Choroid plexus epithelial cell (primary cell): Measurements from ENCODE around the gene PPP1R1B.

Experiments used
- DNase-seq: peaks from one replicate; pipeline ENCODE4 v3.0.0-alpha.2; 2010; ENCODE audit warnings: low read depth
- H3K4me3 ChIP-seq: 2 replicates; pipeline ENCODE4 v1.5.1; 2011; ENCODE audit warnings: low read depth, mild to moderate bottlenecking, control low read depth, low read length, moderate library complexity
- TF ChIP-seq, protein P1 (sequence below): conservative IDR thresholded peaks from 2 replicates; pipeline ENCODE4 v1.5.1; 2011; ENCODE audit warnings: low read depth, mild to moderate bottlenecking, control low read depth, inconsistent platforms, low read length, moderate library complexity

Gene PPP1R1B

DNA sequence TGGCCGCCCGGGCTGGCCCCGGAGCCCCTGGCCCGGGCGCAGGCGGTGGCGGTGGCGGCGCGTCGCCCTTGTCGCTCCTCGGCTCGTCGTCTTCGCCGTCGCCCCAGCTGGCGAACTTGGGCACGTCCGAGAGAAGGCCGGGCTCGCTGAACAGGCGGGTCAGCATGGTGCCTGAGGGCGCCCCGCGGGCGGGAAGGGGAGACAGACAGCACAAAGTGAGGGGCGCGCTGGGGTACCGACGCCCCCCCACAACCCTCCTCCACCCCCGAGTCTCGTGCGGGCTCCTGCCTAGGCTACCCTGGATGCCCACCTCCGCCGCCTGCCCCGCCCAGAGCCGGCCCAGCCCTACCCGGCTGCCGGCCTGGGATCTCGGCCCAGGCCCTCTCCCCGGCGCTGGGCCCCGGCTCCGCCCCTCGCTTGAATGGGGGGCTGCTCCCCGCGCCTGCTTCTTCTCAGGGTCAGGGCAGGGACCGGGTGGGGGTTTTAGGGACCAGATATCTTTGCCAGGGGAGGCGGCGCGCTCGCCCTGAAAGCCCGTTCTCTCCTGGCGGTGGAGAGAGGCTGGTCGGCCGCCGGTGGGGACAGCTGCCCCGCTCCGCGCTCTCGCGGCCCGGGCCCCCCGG lies 20.2 kb upstream of the PPP1R1B start:
- DNase-seq = no peak
- no peak overlapping the region for H3K4me3 ChIP-seq

DNA sequence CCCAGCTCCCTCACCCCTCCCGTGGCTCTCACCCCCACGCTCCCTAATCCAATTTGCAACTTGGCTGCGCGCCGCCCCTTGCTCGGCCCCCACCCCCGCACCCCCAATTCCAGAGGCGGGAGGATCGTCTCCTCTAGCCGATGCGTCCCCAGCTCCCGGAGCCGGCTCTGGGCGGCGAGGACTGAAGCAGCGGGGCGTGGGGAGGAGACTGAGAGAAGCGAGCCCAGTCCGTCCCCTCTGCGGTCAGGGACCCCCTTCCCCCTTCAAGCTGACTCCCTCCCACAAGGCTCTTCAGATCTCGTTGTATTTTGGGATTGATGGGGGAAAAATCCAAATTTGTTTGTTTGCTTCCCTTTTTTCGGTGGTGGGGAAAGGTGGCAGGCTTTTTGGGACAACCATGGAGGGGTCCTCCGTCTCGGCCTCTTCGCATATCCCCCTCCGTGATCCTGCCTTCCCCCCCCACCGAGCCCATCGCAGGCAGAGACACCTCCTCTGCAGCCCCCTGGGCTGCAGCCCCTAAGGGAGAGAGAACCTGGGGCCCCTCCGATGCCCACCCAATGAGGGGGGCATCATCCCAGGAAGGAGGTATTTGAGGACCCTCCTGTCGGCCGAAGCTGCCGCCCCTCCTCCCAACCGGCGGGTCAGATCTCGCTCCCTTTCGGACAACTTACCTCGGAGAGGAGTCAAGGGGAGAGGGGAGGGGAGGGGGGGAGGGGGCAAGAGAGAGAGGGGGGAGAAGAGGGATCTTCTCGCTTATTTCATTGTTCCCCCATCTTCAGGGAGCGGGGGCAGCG lies 19.5 kb upstream of the PPP1R1B start:
- no peak for DNase-seq
- H3K4me3 ChIP-seq = no peak overlapping the region
- TF ChIP-seq, protein P1, sequence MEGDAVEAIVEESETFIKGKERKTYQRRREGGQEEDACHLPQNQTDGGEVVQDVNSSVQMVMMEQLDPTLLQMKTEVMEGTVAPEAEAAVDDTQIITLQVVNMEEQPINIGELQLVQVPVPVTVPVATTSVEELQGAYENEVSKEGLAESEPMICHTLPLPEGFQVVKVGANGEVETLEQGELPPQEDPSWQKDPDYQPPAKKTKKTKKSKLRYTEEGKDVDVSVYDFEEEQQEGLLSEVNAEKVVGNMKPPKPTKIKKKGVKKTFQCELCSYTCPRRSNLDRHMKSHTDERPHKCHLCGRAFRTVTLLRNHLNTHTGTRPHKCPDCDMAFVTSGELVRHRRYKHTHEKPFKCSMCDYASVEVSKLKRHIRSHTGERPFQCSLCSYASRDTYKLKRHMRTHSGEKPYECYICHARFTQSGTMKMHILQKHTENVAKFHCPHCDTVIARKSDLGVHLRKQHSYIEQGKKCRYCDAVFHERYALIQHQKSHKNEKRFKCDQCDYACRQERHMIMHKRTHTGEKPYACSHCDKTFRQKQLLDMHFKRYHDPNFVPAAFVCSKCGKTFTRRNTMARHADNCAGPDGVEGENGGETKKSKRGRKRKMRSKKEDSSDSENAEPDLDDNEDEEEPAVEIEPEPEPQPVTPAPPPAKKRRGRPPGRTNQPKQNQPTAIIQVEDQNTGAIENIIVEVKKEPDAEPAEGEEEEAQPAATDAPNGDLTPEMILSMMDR = no peak

More for the DNA sequence above, 20.2 kb upstream of the PPP1R1B start:
- TF ChIP-seq, protein P1 = no peak

DNA sequence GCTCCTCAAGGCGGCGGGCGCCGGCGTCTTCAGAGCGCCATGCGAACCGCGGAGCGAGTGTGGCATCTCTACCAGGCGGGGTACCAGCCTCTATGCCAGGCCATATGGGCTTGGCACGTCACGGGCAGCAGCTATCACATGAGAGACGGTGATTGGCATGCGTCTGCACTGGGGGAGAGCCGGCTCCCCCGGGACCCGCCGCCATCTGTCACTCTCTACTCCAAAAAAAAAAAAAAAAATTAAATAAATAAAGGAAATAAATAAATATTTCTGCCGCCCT lies 19.0 kb upstream of the PPP1R1B start, which contains the start of gene NEUROD2:
TSS of gene NEUROD2 (minus strand) at position 70 of the 280 bp plus-strand sequence. CDS start 1,321 bp downstream, outside the sequence.
- H3K4me3 ChIP-seq = no peak within 1 kb of the TSS
- DNase-seq = no peak
- TF ChIP-seq, protein P1 = no peak

DNA sequence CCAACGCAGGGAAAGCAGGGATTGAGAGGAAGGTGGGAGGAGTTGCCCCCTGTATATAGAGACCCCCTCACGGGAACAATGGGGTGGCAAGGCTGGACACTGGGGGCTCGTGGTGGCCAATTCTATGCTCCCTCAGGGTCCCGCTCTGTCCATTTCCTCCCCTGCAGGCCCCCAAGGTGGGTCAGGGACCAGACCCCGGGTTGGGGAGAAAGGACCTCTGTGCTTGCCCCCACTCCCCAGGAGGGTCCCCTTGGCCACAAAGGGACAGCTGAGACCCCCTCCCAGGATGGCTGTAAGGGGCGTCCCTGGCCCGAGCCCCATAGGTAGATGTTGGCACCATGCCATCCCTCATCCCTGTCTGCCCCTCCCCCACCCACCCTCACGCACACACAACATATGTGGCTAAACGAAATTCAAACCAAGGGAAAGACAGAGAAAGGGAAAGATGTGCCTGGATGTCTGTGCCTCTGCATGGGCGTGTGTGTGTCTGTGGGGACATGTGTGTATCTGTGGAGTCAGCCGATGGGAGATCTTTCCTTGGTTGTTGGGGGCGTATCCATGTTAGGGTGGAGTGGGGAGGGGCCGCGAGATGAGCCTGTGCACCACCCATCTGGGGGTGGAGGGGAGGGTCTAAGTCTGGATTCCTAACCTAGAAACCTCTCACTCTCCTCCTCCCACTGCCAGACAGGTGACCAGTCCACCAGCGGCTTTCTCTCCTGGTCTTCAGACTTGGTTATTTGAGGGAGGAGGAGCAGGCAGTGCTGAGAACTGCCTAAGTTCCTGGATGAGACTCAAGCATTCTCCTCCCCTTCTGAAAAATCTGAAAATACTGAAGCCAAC lies 18.4 kb upstream of the PPP1R1B start:
- no peak overlapping the region for H3K4me3 ChIP-seq
- TF ChIP-seq, protein P1 = no peak
- no peak for DNase-seq

GRCh38 chr17:39609416-39610025 lies 17.2 kb upstream of the PPP1R1B start:
- no peak for DNase-seq
- H3K4me3 ChIP-seq = no peak overlapping the region
- TF ChIP-seq, protein P1 = no peak

DNA sequence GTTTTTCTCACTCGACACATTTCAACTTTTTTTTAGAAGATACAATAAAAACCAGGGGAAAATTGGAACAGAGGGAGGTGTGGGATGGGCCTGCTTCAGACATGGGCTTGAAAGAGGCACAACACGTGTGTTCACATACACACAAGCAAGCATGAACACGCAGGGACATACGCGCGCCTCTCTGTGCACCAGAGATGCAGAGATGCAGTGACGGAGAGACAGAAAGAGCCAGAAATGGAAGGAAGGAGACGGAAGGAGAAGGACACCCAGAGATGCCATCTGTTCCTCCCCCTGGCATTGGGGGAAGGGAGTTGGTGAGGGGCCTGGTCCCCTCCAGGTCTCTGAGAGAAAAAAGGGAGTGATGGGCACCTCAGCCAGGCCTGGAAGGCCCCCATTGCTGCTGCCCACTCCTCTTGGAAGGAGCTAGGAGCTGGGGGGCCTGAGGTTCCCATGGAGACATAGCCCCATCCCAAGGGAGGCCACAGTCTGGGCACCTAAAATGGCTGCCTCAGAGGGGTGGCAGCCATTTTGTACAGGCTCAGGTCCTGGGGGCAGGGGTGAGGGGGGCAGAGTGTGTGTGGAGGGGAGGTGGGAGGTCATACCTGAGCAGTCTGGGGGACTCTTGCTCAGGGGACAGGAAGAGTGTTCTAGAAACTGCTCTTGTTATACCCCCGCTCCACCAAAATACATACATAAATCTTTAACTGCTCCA lies 15.2 kb upstream of the PPP1R1B start:
- TF ChIP-seq, protein P1 = no peak
- DNase-seq = no peak
- H3K4me3 ChIP-seq = no peak overlapping the region
